Cardiac muscle cell (in vitro differentiated cells and primary cell): ENCODE measurements around the gene USP24. TPM values are rescaled to one million over a fixed set of nuclear protein-coding genes. Genes with fewer than 3 reads are reported as not detected.

Source experiments
- DNase-seq, 2 donors: peaks; one replicate each; pipeline versions ENCODE4 v3.0.0 to v3.0.0-alpha.2; 2010 to 2017; ENCODE audit warnings: low read depth in 1 of 2, low spot score in 1 of 2
- H3K27ac ChIP-seq: fragments of 200-600 bp; sonication (generic); 2 replicates; pipeline ENCODE4 v1.5.1; 2016
- H3K27me3 ChIP-seq: fragments of 200-600 bp; sonication (generic); 2 replicates; pipeline ENCODE4 v1.6.0; 2016; ENCODE audit warnings: control low read depth
- H3K36me3 ChIP-seq: fragments of 200-600 bp; sonication (generic); 2 replicates; pipeline ENCODE4 v1.5.1; 2016; ENCODE audit warnings: control low read depth
- H3K4me1 ChIP-seq: fragments of 200-600 bp; sonication (generic); 2 replicates; pipeline ENCODE4 v1.8.1; 2017; ENCODE audit warnings: low read depth, mild to moderate bottlenecking, mixed run types
- H3K4me3 ChIP-seq: fragments of 200-600 bp; sonication (generic); 2 replicates; pipeline ENCODE4 v1.5.1; 2016; ENCODE audit warnings: mild to moderate bottlenecking
- H3K9me3 ChIP-seq: fragments of 200-600 bp; sonication (generic); 2 replicates; pipeline ENCODE4 v1.5.1; 2017; ENCODE audit warnings: low read depth, mild to moderate bottlenecking, control low read depth
- CTCF ChIP-seq: IDR thresholded peaks from 2 replicates; pipeline ENCODE4 v1.5.1; 2012; ENCODE audit warnings: low read depth, mild to moderate bottlenecking, low read length
- polyA plus RNA-seq: library from polyadenylated mRNA; unstranded; fragments of >200 nt; fragmentation: Nextera tagmentation; extraction: Ambion mirVana; gene quantifications from 2 replicates; pipeline ENCODE4 v1.2.1, GENCODE V29; 2016
- total RNA-seq: library from RNA; depleted of rRNA; stranded (reverse); fragments of >200 nt; gene quantifications from 2 replicates; pipeline ENCODE4 v1.2.3, GENCODE V29; 2016

Gene USP24
- total and polyA plus RNA-seq, 2 experiments from 2014 or later, result 8.0 to 34.9 TPM

GRCh38 chr1:55255901-55256300, 40.7 kb upstream of the USP24 start:
- DNase-seq, result no peak
- Histone ChIP-seq H3K36me3 (no peaks in the 10 kb centered on the region), H3K27ac (no peak overlapping the region), H3K4me3 (no peak overlapping the region), H3K4me1 (no peaks in the 10 kb centered on the region), H3K9me3 (no peaks in the 10 kb centered on the region), H3K27me3 (no peaks in the 10 kb centered on the region)
- TF ChIP-seq CTCF, result no peak

GRCh38 chr1:55252942-55253589, 37.9 kb upstream of the USP24 start:
- TF ChIP-seq CTCF, result no peak
- no peaks in the 10 kb centered on the region for H3K36me3 ChIP-seq
- H3K27ac ChIP-seq, result no peak overlapping the region
- DNase-seq, result no peak
- H3K4me3 ChIP-seq, result no peak overlapping the region
- H3K4me1 ChIP-seq, result peaks cover 5% of the 10 kb centered on the region
- H3K27me3 ChIP-seq, result no peaks in the 10 kb centered on the region
- H3K9me3 ChIP-seq, result no peaks in the 10 kb centered on the region

GRCh38 chr1:55250399-55251075, 35.4 kb upstream of the USP24 start:
- H3K27ac ChIP-seq, result no peak overlapping the region
- peaks cover 5% of the 10 kb centered on the region for H3K4me1 ChIP-seq
- H3K4me3 ChIP-seq, result no peak overlapping the region
- TF ChIP-seq CTCF, result no peak
- DNase-seq, result no peak
- H3K36me3 ChIP-seq, result no peaks in the 10 kb centered on the region
- H3K27me3 ChIP-seq, result no peaks in the 10 kb centered on the region
- no peaks in the 10 kb centered on the region for H3K9me3 ChIP-seq

GRCh38 chr1:55249646-55250398, 34.7 kb upstream of the USP24 start:
- Histone ChIP-seq H3K36me3 (no peaks in the 10 kb centered on the region), H3K4me1 (peaks cover 5% of the 10 kb centered on the region), H3K9me3 (no peaks in the 10 kb centered on the region), H3K4me3 (no peak overlapping the region), H3K27ac (no peak overlapping the region), H3K27me3 (no peaks in the 10 kb centered on the region)
- DNase-seq, result no peak
- TF ChIP-seq CTCF, result no peak

GRCh38 chr1:55246896-55247295, 31.7 kb upstream of the USP24 start:
- no peak for TF ChIP-seq CTCF
- Histone ChIP-seq H3K27ac (no peak overlapping the region), H3K4me3 (no peak overlapping the region), H3K4me1 (peaks cover 5% of the 10 kb centered on the region), H3K36me3 (no peaks in the 10 kb centered on the region), H3K9me3 (no peaks in the 10 kb centered on the region), H3K27me3 (no peaks in the 10 kb centered on the region)
- DNase-seq, result no peak
